NT2/D1 (cell line): ENCODE measurements around the gene PRDM15.

Experiments used
- YY1 ChIP-seq: IDR thresholded peaks from 2 replicates; pipeline ENCODE4 v1.6.1; 2011; ENCODE audit not compliant: insufficient read length, insufficient read depth
- ZNF274 ChIP-seq: IDR thresholded peaks from 2 replicates; pipeline ENCODE4 v1.6.1; 2011; ENCODE audit warnings: mild to moderate bottlenecking, low read depth, low read length

- TF ChIP-seq YY1, result no peak
- no peak for TF ChIP-seq ZNF274
These were observed 14.0 kb downstream of the PRDM15 start for GRCh38 chr21:41865002-41865777.
